Measurements from ENCODE around the gene KLHL35.

Gene KLHL35

GRCh38 chr11:75440960-75441803 lies 8.2 kb upstream of the KLHL35 start:
- no peak for DNase-seq

- no peak for DNase-seq
Measured at GRCh38 chr11:75439495-75440120, 6.6 kb upstream of the KLHL35 start.

GRCh38 chr11:75439026-75439425 lies 6.0 kb upstream of the KLHL35 start:
- DNase-seq = no peak

GRCh38 chr11:75437966-75438659 lies 5.1 kb upstream of the KLHL35 start:
- no peak for DNase-seq

GRCh38 chr11:75436806-75437205 lies 3.8 kb upstream of the KLHL35 start:
- DNase-seq = no peak

- DNase-seq = no peak
Measured at GRCh38 chr11:75435571-75435925, 2.5 kb upstream of the KLHL35 start.

GRCh38 chr11:75434886-75435570 lies 2.0 kb upstream of the KLHL35 start:
- no peak for DNase-seq

GRCh38 chr11:75434051-75434450 lies 1.0 kb upstream of the KLHL35 start:
- DNase-seq = no peak

- DNase-seq = no peak
Measured at GRCh38 chr11:75433443-75433842, 440 bp upstream of the KLHL35 start.

GRCh38 chr11:75431533-75432525 lies 1.2 kb downstream of the KLHL35 start:
- no peak for DNase-seq

- DNase-seq = no peak
Measured at GRCh38 chr11:75430714-75431532, 2.1 kb downstream of the KLHL35 start.

- DNase-seq = peak; percentile 67
Measured at GRCh38 chr11:75429902-75430713, 2.9 kb downstream of the KLHL35 start.

- DNase-seq = no peak
Measured at GRCh38 chr11:75429641-75429901, 3.4 kb downstream of the KLHL35 start.

- no peak for DNase-seq
Measured at GRCh38 chr11:75428989-75429640, 3.9 kb downstream of the KLHL35 start.

GRCh38 chr11:75428281-75428724 lies 4.7 kb downstream of the KLHL35 start:
- no peak for DNase-seq

GRCh38 chr11:75427181-75427580 lies 5.8 kb downstream of the KLHL35 start:
- DNase-seq = no peak

GRCh38 chr11:75426720-75427086 lies 6.3 kb downstream of the KLHL35 start:
- DNase-seq = no peak

- no peak for DNase-seq
Measured at GRCh38 chr11:75425422-75425821, 7.6 kb downstream of the KLHL35 start.

GRCh38 chr11:75424396-75424795 lies 8.6 kb downstream of the KLHL35 start:
- no peak for DNase-seq

GRCh38 chr11:75423721-75424120 lies 9.3 kb downstream of the KLHL35 start:
- DNase-seq = no peak
